ENCODE data around the gene USP4. TPM values are rescaled to one million over a fixed set of nuclear protein-coding genes. Genes with fewer than 3 reads are reported as not detected.

Gene USP4
- total RNA-seq: 10 to 100 TPM; 19.8 to 32.6 (median 28.5) TPM

DNA sequence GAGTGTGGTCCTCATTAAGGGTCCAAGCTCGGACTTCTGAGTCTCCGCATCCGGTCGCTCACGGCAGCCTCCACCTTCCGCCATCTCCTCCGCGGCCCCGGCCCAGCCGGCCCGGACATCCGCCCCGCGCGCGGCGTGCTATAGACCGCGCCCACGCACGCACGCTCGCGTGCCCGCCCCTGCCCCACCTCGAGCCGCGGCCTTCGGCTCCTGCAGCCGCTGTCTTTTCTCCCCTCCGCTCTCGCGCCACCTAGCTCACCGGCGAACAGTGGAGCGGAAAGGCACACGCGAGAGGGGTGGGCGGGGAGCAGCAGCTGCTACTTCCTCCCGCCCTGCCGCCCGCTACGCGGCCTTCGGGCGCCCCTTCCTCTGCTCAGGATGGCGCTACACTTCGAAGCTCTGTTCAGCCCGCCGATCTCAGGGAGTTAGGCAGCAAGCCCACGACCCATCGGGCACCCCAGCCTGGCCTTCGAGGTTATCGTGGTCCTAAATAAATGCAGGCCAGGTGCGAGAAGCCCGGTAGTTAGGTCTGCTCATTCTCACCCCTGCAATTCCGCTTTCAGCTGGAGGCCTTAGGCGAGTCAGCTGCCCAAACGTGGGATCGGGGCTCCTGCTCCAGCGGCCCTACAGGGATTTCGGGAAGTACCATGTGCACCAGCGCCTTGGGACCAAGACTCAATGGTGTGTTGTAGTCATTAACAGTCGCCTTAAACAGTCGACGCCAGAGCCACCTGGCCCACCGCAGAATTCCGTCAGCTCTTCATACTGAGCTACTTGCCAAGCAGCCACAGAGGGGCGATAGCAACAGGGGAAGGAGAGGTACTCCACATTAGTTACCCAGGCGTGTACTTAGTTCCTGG lies at the start of gene USP4:
Gene USP4 (minus strand): TSS at position 113 of the 860 bp plus-strand sequence. CDS start 29 bp downstream, at position 84.
- peak within 1 kb of the TSS; percentile 60 to 90 (median 86) for H3K4me3 ChIP-seq (replicated peaks in 1 of 3)
- H3K27me3 ChIP-seq: no peaks in the 10 kb centered on the region
- WGBS, 2 donors: 0 to 1% methylated on average over 28 to 42 of the region's 70 CpGs
- H3K9me3 ChIP-seq: no peaks in the 10 kb centered on the region
- peaks cover 2 to 11% of the 10 kb centered on the region in 2 donors for H3K36me3 ChIP-seq
- intact Hi-C loops (cut with DNase I): loop anchor here (10.0 kb wide), 2 partner anchors 95 to 165 kb away; partner anchors contain the start of gene KLHDC8B
- DNase-seq: peak; percentile 93 to 95
- H3K4me1 ChIP-seq: peaks cover 11 to 30% of the 10 kb centered on the region in 2 donors
- peak in 1 of 2 donors; percentile 76 for TF ChIP-seq POLR2A (IDR thresholded peaks at IDR 0.05)
- TF ChIP-seq, protein P1, sequence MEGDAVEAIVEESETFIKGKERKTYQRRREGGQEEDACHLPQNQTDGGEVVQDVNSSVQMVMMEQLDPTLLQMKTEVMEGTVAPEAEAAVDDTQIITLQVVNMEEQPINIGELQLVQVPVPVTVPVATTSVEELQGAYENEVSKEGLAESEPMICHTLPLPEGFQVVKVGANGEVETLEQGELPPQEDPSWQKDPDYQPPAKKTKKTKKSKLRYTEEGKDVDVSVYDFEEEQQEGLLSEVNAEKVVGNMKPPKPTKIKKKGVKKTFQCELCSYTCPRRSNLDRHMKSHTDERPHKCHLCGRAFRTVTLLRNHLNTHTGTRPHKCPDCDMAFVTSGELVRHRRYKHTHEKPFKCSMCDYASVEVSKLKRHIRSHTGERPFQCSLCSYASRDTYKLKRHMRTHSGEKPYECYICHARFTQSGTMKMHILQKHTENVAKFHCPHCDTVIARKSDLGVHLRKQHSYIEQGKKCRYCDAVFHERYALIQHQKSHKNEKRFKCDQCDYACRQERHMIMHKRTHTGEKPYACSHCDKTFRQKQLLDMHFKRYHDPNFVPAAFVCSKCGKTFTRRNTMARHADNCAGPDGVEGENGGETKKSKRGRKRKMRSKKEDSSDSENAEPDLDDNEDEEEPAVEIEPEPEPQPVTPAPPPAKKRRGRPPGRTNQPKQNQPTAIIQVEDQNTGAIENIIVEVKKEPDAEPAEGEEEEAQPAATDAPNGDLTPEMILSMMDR (IDR thresholded peaks at IDR 0.05): peak in 4 of 6 experiments; percentile 42 to 58 (median 50)
- peak within 1 kb of the TSS; percentile 85 to 98 (median 94) for H3K27ac ChIP-seq

- H3K27me3 ChIP-seq: no peaks in the 10 kb centered on the region
- no peaks in the 10 kb centered on the region for H3K9me3 ChIP-seq
- no peaks in the 10 kb centered on the region for H3K36me3 ChIP-seq
- peaks cover 5 to 18% of the 10 kb centered on the region in 2 donors for H3K4me1 ChIP-seq
- intact Hi-C loops (cut with DNase I): no loop called here
- TF ChIP-seq POLR2A (IDR thresholded peaks at IDR 0.05): no peak
- TF ChIP-seq, protein P1 (IDR thresholded peaks at IDR 0.05): no peak
- DNase-seq: no peak
- no peak overlapping the region for H3K4me3 ChIP-seq (replicated peaks in 1 of 3)
- WGBS, 2 donors: 96% methylated on average over 6 of the region's 6 CpGs
- H3K27ac ChIP-seq: no peak overlapping the region
Observed at GRCh38 chr3:49389297-49389696, 49.4 kb upstream of the USP4 start.

DNA sequence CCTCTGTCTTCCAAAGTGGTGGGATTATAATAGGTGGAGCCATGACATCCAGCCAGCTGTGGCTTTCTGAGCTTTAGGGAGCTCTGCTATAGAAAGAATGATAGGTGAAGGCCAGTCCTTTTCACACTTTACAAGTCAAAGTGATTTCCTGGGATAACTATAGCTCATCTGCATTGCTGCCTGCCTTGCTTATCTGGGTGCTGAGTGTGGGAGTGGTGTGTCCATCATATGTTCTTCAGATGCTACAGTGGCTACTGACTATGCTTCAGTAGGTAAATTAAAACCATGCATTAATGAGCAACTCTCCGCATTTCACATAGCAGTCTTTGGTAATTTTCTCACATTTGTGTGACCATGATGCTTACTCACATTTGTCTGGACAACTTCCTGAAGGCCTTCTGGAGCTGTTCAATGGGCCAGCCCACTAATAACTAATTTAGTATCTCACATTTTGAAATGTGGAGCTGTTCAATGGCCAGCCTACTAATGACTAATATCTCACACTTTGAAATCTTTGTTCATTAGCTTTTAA lies 48.5 kb upstream of the USP4 start:
- DNase-seq: no peak
- H3K4me3 ChIP-seq (replicated peaks in 1 of 3): no peak overlapping the region
- WGBS, 2 donors: 92 to 93% methylated on average over 1 of the region's 1 CpG
- H3K36me3 ChIP-seq: no peaks in the 10 kb centered on the region
- no peaks in the 10 kb centered on the region for H3K27me3 ChIP-seq
- TF ChIP-seq, protein P1 (IDR thresholded peaks at IDR 0.05): no peak
- TF ChIP-seq POLR2A (IDR thresholded peaks at IDR 0.05): no peak
- H3K9me3 ChIP-seq: no peaks in the 10 kb centered on the region
- intact Hi-C loops (cut with DNase I): no loop called here
- H3K27ac ChIP-seq: no peak overlapping the region
- peaks cover 5 to 19% of the 10 kb centered on the region in 2 donors for H3K4me1 ChIP-seq

GRCh38 chr3:49387721-49388120 lies 47.9 kb upstream of the USP4 start:
- Histone ChIP-seq H3K9me3 (no peaks in the 10 kb centered on the region), H3K36me3 (no peaks in the 10 kb centered on the region), H3K27me3 (no peaks in the 10 kb centered on the region), H3K4me1 (peaks cover 5 to 19% of the 10 kb centered on the region in 2 donors), H3K4me3 (replicated peaks in 1 of 3) (no peak overlapping the region), H3K27ac (no peak overlapping the region)
- DNase-seq: no peak
- WGBS, 2 donors: 86 to 89% methylated on average over 2 of the region's 2 CpGs
- no peak for TF ChIP-seq POLR2A (IDR thresholded peaks at IDR 0.05)
- intact Hi-C loops (cut with DNase I): no loop called here

DNA sequence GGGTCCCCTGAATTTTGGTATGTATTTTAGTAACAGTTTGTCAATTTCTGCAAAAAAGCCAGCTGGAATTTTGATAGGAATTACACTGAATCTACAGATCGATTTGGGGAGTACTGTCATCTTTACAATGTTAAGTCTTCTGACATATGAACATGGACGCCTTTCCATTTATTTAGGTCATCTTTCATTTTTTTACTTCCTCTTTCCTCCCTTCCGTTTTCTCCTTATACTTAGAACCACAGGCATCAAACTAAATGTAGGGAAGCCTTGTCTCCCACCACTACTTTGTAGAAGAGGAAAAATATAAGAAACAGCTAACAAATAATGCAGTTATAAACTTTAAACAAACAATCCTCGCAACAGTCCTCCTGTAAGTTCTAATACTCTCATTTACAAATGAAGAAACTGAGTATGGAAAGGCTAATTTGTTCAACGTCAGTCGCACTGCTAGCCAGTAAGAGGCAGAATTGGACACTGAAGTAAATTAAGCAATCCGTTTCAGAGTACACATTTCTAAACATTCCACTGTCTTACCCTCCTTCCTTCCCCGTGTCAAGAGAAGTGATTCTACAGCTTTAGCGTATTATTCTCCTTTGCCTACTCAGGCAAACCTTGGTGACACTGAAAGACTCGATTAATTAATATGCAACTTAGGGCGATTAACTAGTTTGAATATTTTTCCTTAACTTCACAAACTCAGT lies 46.4 kb upstream of the USP4 start:
- no peaks in the 10 kb centered on the region for H3K36me3 ChIP-seq
- H3K9me3 ChIP-seq: no peaks in the 10 kb centered on the region
- WGBS, 2 donors: 83 to 85% methylated on average over 11 of the region's 11 CpGs
- H3K4me1 ChIP-seq: peaks cover 5 to 19% of the 10 kb centered on the region in 2 donors
- intact Hi-C loops (cut with DNase I): no loop called here
- no peak for TF ChIP-seq POLR2A (IDR thresholded peaks at IDR 0.05)
- TF ChIP-seq, protein P1 (IDR thresholded peaks at IDR 0.05): no peak
- no peak overlapping the region for H3K27ac ChIP-seq
- H3K27me3 ChIP-seq: no peaks in the 10 kb centered on the region
- no peak for DNase-seq
- H3K4me3 ChIP-seq (replicated peaks in 1 of 3): no peak overlapping the region
